ENCODE data around the gene CD55.

CD55 gene

GRCh38 chr1:207328004-207328403, 6.5 kb downstream of the CD55 start:
- in situ Hi-C loops (cut with MboI; ENCODE audit: low sequenced_read_pairs): no loop called here

GRCh38 chr1:207328908-207329440, 7.5 kb downstream of the CD55 start:
- in situ Hi-C loops (cut with MboI; ENCODE audit: low sequenced_read_pairs): no loop called here

GRCh38 chr1:207329469-207329868, 8.0 kb downstream of the CD55 start:
- in situ Hi-C loops (cut with MboI; ENCODE audit: low sequenced_read_pairs): no loop called here

DNA sequence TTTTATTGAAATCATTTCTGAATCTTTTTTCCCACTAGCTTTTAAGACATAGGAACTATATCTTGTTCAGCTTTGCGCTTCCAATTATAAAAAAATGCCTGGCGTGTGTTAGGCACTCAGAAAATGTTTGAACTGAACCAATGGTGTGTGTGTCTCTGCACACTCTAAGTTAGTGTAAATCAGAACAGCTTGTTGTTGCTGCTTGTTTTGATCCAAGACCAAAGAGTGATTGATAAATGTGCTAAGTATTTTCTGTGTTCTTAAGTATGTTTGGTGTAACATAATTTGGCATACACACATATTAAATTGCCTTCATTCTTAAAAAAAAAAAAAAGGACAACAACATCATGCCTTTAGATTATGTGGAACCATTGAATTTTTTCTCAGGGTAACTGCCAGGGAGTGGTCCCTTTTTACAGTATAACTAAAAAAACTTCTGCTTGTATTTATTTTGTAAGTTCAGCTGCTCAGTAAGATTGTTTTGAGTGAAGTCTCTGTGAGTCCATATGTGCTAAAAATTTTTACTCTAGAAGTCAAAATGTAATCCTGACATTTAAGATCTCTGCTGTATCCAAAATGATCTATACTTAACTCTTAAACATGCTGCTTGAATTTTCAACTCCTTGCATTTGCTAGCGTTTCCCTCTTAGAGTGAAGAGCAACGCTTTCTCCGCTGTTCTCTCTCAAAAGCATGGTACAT, 8.7 kb downstream of the CD55 start:
- in situ Hi-C loops (cut with MboI; ENCODE audit: low sequenced_read_pairs): no loop called here

DNA sequence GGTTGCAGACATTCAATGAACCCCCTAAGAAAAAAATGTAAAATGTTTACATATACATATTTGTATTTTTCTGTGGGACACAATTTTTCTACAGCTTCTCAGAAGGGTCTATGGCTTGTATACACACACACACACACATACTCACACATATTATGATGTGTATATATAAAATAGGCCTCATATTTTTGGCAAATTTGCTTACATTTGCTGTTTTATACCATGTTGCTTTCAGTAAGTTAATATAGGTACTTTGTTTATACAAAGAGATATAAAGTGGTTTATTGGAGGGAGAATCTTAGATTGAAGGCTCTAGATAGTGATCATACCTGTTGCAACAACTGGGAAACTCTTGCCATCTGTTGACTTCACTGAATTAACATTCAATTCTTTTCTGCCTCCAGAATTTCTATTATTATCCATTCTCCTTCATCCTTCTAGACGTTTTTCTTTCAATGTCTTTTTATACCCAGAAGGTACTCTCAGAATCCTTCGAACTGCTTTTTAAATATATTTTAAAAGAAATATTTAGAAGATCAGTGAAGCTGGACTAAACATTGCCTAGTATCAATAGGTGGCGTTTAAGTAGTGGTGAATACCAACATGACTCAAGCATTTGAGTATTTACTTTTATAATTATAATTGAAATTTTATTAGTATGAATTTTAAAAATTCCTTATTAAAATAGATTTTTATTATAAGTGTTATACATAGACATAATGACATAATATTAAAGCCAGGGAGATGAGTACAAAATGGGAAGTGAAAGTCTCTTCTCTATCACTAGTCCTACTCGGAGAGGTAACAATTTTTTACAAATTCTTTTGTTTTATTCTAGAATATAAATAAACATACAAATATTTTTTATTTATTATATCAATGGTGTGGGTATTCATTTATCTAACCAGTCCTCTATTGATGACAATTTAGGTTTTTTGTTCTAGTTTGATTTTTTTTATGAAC, 10.2 kb downstream of the CD55 start:
- in situ Hi-C loops (cut with MboI; ENCODE audit: low sequenced_read_pairs): no loop called here

GRCh38 chr1:207333009-207333600, 11.6 kb downstream of the CD55 start:
- in situ Hi-C loops (cut with MboI; ENCODE audit: low sequenced_read_pairs): no loop called here

DNA sequence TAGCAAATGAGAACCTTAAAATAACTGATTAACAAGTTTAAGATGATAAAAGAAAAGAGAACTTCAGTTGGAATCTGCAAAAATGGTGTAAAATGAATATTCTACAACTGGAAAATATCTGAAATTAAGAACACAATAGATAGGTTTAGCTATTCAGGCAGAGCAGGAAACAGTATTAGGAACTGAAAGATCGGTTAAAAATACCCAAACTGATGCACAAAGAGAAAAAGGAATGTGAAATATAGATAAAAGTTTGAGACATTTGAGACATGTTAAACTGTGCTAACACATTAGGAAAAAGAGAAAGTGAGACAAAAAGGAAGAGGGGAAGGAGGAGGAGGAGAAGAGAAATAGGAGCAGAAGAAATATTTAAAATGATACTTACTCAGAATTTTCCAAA, 12.1 kb downstream of the CD55 start:
- in situ Hi-C loops (cut with MboI; ENCODE audit: low sequenced_read_pairs): no loop called here

DNA sequence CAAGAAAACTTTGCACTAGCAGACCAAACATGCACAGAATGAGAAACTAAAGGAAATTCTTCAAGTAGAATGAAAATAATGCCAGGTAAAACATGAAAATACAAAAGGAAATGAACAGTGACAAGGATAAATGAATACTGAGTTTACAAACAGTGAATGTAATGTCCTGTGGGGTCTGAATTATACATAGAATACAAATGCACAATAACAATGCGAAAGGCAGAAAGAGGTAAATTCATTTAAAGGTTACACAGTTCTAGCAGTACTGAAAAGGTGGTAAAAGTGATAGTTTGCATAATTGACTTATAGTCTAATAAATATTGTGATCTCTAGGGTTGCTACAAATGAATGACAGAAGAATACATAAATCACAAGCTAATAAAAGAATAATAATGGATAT, 12.9 kb downstream of the CD55 start:
- in situ Hi-C loops (cut with MboI; ENCODE audit: low sequenced_read_pairs): no loop called here

- in situ Hi-C loops (cut with MboI; ENCODE audit: low sequenced_read_pairs): no loop called here
These were observed 13.7 kb downstream of the CD55 start for GRCh38 chr1:207335138-207335537.

DNA sequence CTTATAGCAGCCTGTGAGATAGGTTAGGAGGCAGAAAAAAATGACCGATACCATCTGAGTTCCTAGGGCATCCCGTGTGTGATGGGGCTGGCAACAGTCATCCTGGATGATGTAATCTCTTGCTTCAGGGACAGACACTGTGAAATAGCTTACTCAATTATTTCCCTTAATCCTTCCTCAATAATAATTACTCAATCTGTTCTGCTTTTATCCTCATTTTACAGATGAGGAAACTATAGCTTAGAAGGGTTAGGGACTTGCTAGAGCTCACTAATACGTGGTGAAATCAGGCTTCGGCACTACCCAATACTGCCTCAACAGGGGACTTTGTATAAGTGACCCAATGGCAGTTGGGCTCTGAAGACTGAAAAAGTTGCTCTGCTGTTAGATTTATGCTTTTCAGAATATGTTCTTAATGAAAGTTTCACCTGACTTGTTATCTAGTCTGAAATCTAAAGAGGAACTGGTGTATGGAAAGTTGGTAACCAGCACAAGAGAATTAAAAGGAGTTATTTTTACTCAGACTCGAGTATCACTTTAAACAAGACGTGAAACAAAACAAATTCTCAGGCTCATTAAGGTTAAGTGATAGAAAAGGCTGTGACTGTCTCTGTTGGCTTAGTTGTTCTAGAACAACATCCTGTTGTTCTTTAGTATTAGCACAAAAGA, 14.4 kb downstream of the CD55 start:
- in situ Hi-C loops (cut with MboI; ENCODE audit: low sequenced_read_pairs): no loop called here

GRCh38 chr1:207336559-207337467, 15.3 kb downstream of the CD55 start:
- in situ Hi-C loops (cut with MboI; ENCODE audit: low sequenced_read_pairs): no loop called here

DNA sequence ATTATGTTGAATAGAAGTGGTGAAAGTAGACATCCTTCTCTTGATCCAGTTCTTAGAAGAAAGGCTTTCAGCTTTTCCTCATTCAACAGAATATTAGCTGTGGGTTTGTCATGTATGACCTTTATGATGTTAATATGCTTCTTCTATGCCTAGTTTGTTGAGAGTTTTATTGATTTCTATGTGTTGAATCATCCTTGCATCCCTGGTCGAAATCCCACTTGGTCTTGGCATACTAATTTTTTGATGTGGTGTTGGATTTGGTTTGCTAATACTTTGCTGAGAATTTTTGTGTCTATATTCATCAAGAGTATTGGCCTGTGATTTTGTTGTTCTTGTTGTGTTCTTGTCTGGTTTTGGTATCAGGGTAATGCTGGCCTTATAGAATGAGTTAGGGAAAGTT, 20.9 kb downstream of the CD55 start:
- in situ Hi-C loops (cut with MboI; ENCODE audit: low sequenced_read_pairs): no loop called here

GRCh38 chr1:207343675-207344074, 22.2 kb downstream of the CD55 start:
- in situ Hi-C loops (cut with MboI; ENCODE audit: low sequenced_read_pairs): no loop called here

DNA sequence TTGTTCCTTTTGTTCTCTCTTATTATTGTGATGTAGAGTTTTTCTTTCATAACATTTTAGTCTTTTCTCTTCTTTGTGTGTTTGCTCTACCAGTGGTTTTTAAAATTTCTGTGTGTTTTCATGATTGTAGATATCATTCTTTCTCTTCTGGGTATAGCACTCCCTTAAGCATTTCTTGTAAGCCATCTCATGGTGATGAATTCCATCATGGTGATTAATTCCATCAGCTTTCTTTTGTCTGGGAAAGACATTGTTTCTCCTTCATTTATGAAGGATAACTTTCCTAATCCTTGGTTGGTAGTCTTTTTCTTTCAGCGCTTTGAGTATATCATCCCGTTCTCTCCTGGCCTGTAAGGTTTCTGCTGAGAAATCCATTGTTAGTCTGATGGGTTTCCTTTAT, 22.7 kb downstream of the CD55 start:
- in situ Hi-C loops (cut with MboI; ENCODE audit: low sequenced_read_pairs): no loop called here

DNA sequence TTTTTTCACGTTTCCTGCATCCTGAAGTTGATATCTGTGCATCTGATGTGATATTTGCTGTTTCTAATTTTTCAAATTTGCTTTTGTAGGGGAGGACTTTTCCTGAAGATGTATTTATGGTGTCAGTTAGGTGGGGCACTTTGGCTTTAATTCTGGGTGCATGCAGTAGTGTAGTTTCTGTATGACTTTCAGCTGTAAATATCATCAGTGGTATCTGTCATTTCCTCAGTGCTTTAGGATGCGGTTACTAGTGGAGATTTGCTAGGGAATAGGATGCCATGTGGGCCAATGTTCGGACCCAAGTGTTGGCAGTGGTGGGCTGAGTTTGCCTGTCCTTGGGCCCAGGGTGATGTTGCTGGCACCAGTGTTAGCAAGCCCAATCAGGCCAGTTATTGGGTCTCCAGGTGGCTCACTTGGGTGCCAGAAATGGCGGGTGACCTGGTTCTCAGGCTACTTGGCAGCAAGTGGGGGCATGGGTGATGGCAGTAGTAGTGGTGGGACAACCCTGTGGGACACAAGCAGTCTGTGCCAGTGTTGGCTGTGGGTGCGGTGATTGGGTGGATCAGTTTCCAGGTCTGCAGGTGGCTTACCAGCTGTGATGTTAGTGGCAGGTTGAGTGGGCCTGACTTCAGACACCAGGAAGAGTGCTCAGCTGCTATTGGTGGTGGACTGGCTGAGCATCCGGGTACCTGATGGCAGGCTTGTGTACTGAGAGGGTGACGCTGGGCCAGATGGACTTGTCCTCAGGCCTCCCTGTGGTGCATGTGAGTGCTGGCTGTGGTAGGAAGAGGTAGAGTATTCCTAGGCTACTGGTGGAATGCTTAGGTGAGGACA, 24.4 kb downstream of the CD55 start:
- in situ Hi-C loops (cut with MboI; ENCODE audit: low sequenced_read_pairs): no loop called here

DNA sequence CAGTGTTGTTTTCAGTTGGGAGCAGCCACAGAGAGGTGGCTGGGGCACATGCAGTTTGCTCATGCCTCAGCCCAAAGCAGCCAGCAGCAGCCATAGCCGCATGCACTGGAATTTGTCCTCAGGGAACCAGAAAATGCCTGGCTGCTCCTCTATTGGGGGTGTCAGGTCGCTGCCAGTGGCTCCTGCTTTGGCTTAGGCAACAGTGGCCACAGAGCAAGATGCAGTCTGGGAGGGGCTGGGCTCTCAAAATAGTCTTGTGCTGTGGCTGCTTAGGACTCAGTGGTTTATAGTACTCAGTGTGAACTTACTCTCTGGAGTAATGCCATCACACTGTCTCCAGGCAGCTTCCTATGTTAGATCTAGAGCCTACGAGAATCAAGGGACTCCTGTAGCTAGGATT, 25.0 kb downstream of the CD55 start:
- in situ Hi-C loops (cut with MboI; ENCODE audit: low sequenced_read_pairs): no loop called here

- in situ Hi-C loops (cut with MboI; ENCODE audit: low sequenced_read_pairs): no loop called here
These were observed 28.5 kb downstream of the CD55 start for GRCh38 chr1:207349979-207350378.

DNA sequence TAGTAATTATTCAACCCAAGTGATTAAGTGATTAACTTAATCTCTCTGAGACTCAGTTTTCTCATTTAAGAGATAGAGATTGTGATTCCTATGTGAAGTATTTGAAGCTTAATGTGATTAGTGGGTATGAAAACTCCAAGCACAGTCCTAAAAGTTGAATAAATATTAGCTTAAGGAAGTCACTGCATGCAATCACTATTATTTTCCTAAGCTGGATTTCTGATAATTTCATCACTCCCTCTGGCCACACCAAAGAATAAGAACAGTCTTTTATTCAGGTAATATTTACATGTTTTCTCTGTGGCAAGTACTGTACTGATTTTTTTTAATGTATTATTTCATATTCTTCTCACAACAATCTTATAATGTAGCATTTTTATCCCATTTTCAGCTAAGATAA, 31.1 kb downstream of the CD55 start:
- in situ Hi-C loops (cut with MboI; ENCODE audit: low sequenced_read_pairs): no loop called here

DNA sequence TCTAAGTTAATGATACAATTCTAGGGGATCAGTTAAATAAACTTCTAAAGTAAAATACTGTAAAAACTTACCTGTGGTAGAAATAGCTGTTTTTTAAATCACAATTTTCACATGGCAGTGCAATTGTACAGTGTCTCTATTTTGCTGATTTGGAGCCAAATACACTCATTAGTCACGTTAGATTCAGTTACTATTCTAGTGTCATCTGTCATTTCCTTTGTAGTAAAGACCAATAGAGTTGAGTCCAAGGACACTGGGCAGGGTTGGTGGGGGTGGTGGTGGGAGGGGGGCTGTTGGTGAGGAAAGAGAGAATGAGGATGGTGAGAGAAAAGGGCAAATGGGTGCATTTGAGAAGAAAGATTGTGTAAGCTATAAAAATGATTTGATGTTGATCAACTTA, 33.6 kb downstream of the CD55 start:
- in situ Hi-C loops (cut with MboI; ENCODE audit: low sequenced_read_pairs): no loop called here

All from HL-60/S4 treated with retinoic acid at 250 ng/mL for 4 days and 3 days (cell line).